GM23248 (cell line): ENCODE data around the gene MEAK7.

ENCODE experiments used
- EZH2 ChIP-seq: fragments of 200-600 bp; sonication (generic); IDR thresholded peaks from 2 replicates; pipeline ENCODE4 v1.6.1; 2018; ENCODE audit warnings: antibody characterized with exemption, mild to moderate bottlenecking; ENCODE audit not compliant: insufficient read depth, poor library complexity, severe bottlenecking
- EZH2phosphoT487 ChIP-seq: fragments of 200-600 bp; sonication (generic); IDR thresholded peaks from 2 replicates; pipeline ENCODE4 v1.6.1; 2018; ENCODE audit warnings: antibody characterized with exemption, moderate library complexity, mild to moderate bottlenecking, low read depth; ENCODE audit not compliant: insufficient read depth

- TF ChIP-seq EZH2 = no peak
- no peak for TF ChIP-seq EZH2phosphoT487
Observed at GRCh38 chr16:84552135-84552534, 47.7 kb upstream of the MEAK7 start.
